KMS-11 (cell line): ENCODE data around the gene TP63.

Source experiments
- H2AFZ ChIP-seq: fragments of 200-600 bp; sonication (generic); 2 replicates; pipeline ENCODE4 v1.6.1; 2016; ENCODE audit warnings: antibody characterized with exemption, mixed run types, low read depth
- H3K27ac ChIP-seq: fragments of 200-600 bp; sonication (generic); 2 replicates; pipeline ENCODE4 v1.6.1; 2016; ENCODE audit warnings: mild to moderate bottlenecking, mixed run types
- H3K27me3 ChIP-seq: fragments of 200-600 bp; sonication (generic); 2 replicates; pipeline ENCODE4 v1.6.1; 2017; ENCODE audit warnings: mild to moderate bottlenecking, low read depth, mixed run types, moderate library complexity; ENCODE audit not compliant: insufficient read depth
- H3K36me3 ChIP-seq: fragments of 200-600 bp; sonication (generic); 2 replicates; pipeline ENCODE4 v1.6.1; 2017; ENCODE audit warnings: mild to moderate bottlenecking, mixed run types; ENCODE audit not compliant: insufficient read depth
- H3K4me1 ChIP-seq: fragments of 200-600 bp; sonication (generic); 2 replicates; pipeline ENCODE4 v1.6.1; 2016; ENCODE audit warnings: mild to moderate bottlenecking, low read depth, mixed run types; ENCODE audit not compliant: poor library complexity, severe bottlenecking
- H3K4me2 ChIP-seq: fragments of 200-600 bp; sonication (generic); 2 replicates; pipeline ENCODE4 v1.7.0; 2016; ENCODE audit warnings: mild to moderate bottlenecking, mixed run types
- H3K4me3 ChIP-seq: fragments of 200-600 bp; sonication (generic); IDR thresholded peaks from 2 replicates; pipeline ENCODE4 v1.6.1; 2017; ENCODE audit warnings: low read depth, low read length, mixed read lengths; ENCODE audit not compliant: insufficient read depth
- H3K79me2 ChIP-seq: fragments of 200-600 bp; sonication (generic); 2 replicates; pipeline ENCODE4 v1.6.1; 2016; ENCODE audit warnings: low read depth, mixed run types; ENCODE audit not compliant: insufficient read depth
- H3K9ac ChIP-seq: fragments of 200-600 bp; sonication (generic); 2 replicates; pipeline ENCODE4 v1.6.1; 2016; ENCODE audit warnings: mild to moderate bottlenecking, mixed run types
- H4K20me1 ChIP-seq: fragments of 200-600 bp; sonication (generic); 2 replicates; pipeline ENCODE4 v1.6.1; 2016; ENCODE audit warnings: mild to moderate bottlenecking, mixed run types; ENCODE audit not compliant: insufficient read depth
- CTCF ChIP-seq: fragments of 200-600 bp; sonication (generic); conservative IDR thresholded peaks from 2 replicates; pipeline ENCODE4 v1.6.1; 2017; ENCODE audit warnings: low read depth, mild to moderate bottlenecking, antibody characterized with exemption, low read length, moderate library complexity, mixed read lengths

TP63 gene

GRCh38 chr3:189721873-189722665, 90.9 kb downstream of the TP63 start:
- Histone ChIP-seq H3K4me2 (no peak overlapping the region), H3K4me3 (no peak overlapping the region), H3K36me3 (no peaks in the 10 kb centered on the region), H4K20me1 (no peaks in the 10 kb centered on the region), H2AFZ (no peak overlapping the region), H3K79me2 (no peaks in the 10 kb centered on the region), H3K27me3 (no peaks in the 10 kb centered on the region), H3K9ac (no peak overlapping the region), H3K27ac (no peak overlapping the region), H3K4me1 (no peaks in the 10 kb centered on the region)
- TF ChIP-seq CTCF, result no peak

- no peaks in the 10 kb centered on the region for H3K36me3 ChIP-seq
- H3K79me2 ChIP-seq, result no peaks in the 10 kb centered on the region
- no peak overlapping the region for H3K9ac ChIP-seq
- no peak overlapping the region for H3K4me2 ChIP-seq
- no peak overlapping the region for H3K4me3 ChIP-seq
- no peaks in the 10 kb centered on the region for H3K27me3 ChIP-seq
- no peak overlapping the region for H3K27ac ChIP-seq
- no peak for TF ChIP-seq CTCF
- H3K4me1 ChIP-seq, result no peaks in the 10 kb centered on the region
- H4K20me1 ChIP-seq, result no peaks in the 10 kb centered on the region
- no peak overlapping the region for H2AFZ ChIP-seq
Observed at GRCh38 chr3:189724356-189724755, 93.2 kb downstream of the TP63 start.

- no peak overlapping the region for H3K27ac ChIP-seq
Observed at GRCh38 chr3:189726277-189726676, 95.1 kb downstream of the TP63 start.

GRCh38 chr3:189727158-189727557, 96.0 kb downstream of the TP63 start:
- Histone ChIP-seq H4K20me1 (no peaks in the 10 kb centered on the region), H3K27me3 (no peaks in the 10 kb centered on the region), H2AFZ (no peak overlapping the region), H3K4me2 (no peak overlapping the region), H3K27ac (no peak overlapping the region), H3K36me3 (no peaks in the 10 kb centered on the region), H3K4me3 (no peak overlapping the region), H3K79me2 (no peaks in the 10 kb centered on the region), H3K4me1 (no peaks in the 10 kb centered on the region), H3K9ac (no peak overlapping the region)
- TF ChIP-seq CTCF, result no peak

More at GRCh38 chr3:189726277-189726676, 95.1 kb downstream of the TP63 start:
- no peaks in the 10 kb centered on the region for H3K36me3 ChIP-seq
- no peak overlapping the region for H2AFZ ChIP-seq
- H4K20me1 ChIP-seq, result no peaks in the 10 kb centered on the region
- no peak overlapping the region for H3K4me3 ChIP-seq
- TF ChIP-seq CTCF, result no peak
- H3K9ac ChIP-seq, result no peak overlapping the region
- H3K27me3 ChIP-seq, result no peaks in the 10 kb centered on the region
- no peaks in the 10 kb centered on the region for H3K4me1 ChIP-seq
- H3K4me2 ChIP-seq, result no peak overlapping the region
- H3K79me2 ChIP-seq, result no peaks in the 10 kb centered on the region
